SJCRH30 (cell line): ENCODE data around the gene TET1. TPM values are rescaled to one million over a fixed set of nuclear protein-coding genes. Genes with fewer than 3 reads are reported as not detected.
"Not testable (repeated sequence)": the region's sequence is repeated elsewhere in the genome, so short reads cannot be mapped to it uniquely, and the experiment has no call there.

Experiments
- DNase-seq, 2 experiments: peaks; one replicate each; pipeline ENCODE4 v3.0.0-alpha.2; 2015 to 2020
- H3K27ac ChIP-seq: fragments of 250-450 bp; sonication (Bioruptor Pico); 2 replicates; pipeline ENCODE4 v1.5.1; 2020; ENCODE audit warnings: mild to moderate bottlenecking, moderate library complexity
- H3K27me3 ChIP-seq: fragments of 250-450 bp; sonication (Bioruptor Pico); 2 replicates; pipeline ENCODE4 v1.5.1; 2020; ENCODE audit warnings: mild to moderate bottlenecking, moderate library complexity
- H3K36me3 ChIP-seq: fragments of 250-450 bp; sonication (Bioruptor Pico); 2 replicates; pipeline ENCODE4 v1.5.1; 2020; ENCODE audit warnings: mild to moderate bottlenecking, moderate library complexity
- H3K4me1 ChIP-seq: fragments of 250-450 bp; sonication (Bioruptor Pico); 2 replicates; pipeline ENCODE4 v1.5.1; 2020; ENCODE audit warnings: mild to moderate bottlenecking, moderate library complexity
- H3K4me3 ChIP-seq: fragments of 250-450 bp; sonication (Bioruptor Pico); 2 replicates; pipeline ENCODE4 v1.5.1; 2020; ENCODE audit warnings: mild to moderate bottlenecking, moderate library complexity
- H3K9me3 ChIP-seq: fragments of 250-450 bp; sonication (Bioruptor Pico); replicated peaks from 2 replicates; pipeline ENCODE4 v1.5.1; 2020; ENCODE audit warnings: mild to moderate bottlenecking, moderate library complexity
- total RNA-seq: library from RNA; depleted of rRNA; stranded (reverse); fragments of >200 nt; shearing (Covaris generic); gene quantifications from 2 replicates; pipeline ENCODE4 v1.2.3, GENCODE V29; 2014

The TET1 gene
- total RNA-seq, 1 experiment from 2014 or later: 13.0 TPM

DNA sequence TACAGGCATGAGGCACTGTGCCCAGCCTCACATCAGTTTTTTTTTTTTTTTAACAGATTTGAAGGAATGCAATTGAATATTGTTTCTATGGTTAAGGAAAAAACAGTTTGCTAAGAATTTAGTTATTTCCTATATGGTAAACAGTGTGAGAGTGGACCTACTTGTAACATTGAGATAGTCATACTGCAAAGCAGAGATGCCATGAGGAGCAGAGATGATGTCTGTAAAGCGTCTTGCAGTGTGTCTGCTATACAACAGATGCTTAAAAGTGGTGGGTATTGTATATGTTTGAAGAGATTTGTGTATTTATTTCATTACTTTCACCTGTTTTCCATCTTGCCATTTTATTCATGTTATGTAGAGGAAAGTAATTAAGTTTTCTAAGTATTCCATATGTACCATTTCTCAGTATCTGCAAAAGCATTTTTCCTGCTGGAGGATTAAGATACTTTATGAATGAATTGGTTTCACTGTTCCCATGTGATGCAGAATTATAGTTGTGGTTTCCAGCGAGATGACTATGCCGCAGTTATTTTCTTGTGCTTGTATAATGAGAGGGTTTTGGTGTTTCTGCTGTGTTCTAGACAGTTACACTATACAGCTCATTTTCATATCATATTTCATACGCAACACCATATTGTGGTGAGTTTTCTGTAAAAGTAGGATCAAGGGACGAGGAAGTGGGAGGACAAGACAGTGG is 26.6 kb downstream of the TET1 start:
- no peak overlapping the region for H3K27ac ChIP-seq
- no peaks in the 10 kb centered on the region for H3K36me3 ChIP-seq
- H3K4me1 ChIP-seq: peaks cover 5% of the 10 kb centered on the region
- peak in 1 of 2 experiments; percentile 63 for DNase-seq
- H3K27me3 ChIP-seq: no peaks in the 10 kb centered on the region
- H3K4me3 ChIP-seq: no peak overlapping the region
- H3K9me3 ChIP-seq: no peaks in the 10 kb centered on the region

DNA sequence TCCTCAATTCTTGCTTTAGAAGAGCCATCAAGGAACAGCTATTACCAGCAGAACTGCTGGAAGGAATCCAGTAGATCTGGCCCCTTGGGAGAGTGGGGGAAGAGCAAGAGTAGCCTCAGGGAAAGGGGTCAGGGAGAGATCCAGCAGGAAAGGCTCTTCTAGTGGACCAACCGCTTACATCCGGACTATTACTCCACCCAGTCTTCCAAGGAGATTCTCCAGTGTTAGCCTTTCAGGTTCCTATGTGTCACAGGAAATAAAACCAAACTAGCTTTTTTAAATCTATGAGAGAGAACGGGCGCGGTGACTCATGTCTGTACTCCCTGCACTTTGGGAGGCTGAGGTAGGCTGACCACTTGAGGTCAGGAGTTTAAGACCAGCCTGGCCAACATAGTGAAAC is 34.3 kb downstream of the TET1 start:
- no peaks in the 10 kb centered on the region for H3K36me3 ChIP-seq
- H3K9me3 ChIP-seq: no peaks in the 10 kb centered on the region
- H3K4me1 ChIP-seq: no peaks in the 10 kb centered on the region
- H3K4me3 ChIP-seq: no peak overlapping the region
- DNase-seq: no peak
- H3K27me3 ChIP-seq: no peaks in the 10 kb centered on the region
- no peak overlapping the region for H3K27ac ChIP-seq

DNA sequence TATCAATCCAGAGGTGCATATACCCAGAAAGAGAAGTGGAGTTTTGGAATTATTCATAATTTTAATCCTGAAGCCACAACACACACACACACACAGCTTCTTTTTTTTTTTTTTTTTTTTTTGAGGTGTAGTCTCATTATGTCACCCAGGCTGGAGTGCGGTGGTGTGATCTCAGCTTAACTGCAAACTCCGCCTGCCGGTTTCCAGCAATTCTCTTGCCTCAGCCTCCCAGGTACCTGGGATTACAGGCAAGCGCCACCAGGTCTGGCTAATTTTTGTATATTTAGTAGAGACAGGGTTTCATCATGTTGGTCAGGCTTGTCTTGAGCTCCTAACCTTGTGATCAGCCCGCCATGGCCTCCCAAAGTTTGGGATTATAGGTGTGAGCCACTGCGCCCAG is 35.4 kb downstream of the TET1 start:
- DNase-seq: no peak
- no peaks in the 10 kb centered on the region for H3K4me1 ChIP-seq
- no peaks in the 10 kb centered on the region for H3K27me3 ChIP-seq
- no peaks in the 10 kb centered on the region for H3K9me3 ChIP-seq
- H3K36me3 ChIP-seq: no peaks in the 10 kb centered on the region
- H3K27ac ChIP-seq: no peak overlapping the region
- no peak overlapping the region for H3K4me3 ChIP-seq

DNA sequence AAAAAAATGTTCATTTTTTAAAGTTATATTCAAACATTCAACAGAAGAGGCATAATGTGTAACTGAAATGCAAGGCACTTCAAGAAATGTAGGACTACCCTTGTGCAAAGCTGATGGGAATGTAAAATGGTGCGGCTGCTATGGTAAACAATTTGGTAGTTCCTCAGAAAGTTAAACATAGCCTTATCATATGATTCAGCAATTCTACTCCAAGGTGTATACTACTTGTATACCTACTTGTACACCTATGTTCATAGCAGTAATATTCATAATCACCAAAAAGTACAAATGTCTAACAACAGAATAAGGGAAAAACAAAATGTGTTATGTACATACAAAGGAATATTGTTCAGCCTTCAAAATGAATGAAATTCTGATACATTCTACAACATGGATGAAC is 37.3 kb downstream of the TET1 start:
- no peak for DNase-seq
- Histone ChIP-seq H3K4me1 (0 out of 2 replicates have a peak, but pooled peaks cover 4% of the 10 kb centered on the region), H3K36me3 (no peaks in the 10 kb centered on the region), H3K27me3 (no peaks in the 10 kb centered on the region), H3K27ac (no peak overlapping the region), H3K4me3 (no peak overlapping the region), H3K9me3 (no peaks in the 10 kb centered on the region)

DNA sequence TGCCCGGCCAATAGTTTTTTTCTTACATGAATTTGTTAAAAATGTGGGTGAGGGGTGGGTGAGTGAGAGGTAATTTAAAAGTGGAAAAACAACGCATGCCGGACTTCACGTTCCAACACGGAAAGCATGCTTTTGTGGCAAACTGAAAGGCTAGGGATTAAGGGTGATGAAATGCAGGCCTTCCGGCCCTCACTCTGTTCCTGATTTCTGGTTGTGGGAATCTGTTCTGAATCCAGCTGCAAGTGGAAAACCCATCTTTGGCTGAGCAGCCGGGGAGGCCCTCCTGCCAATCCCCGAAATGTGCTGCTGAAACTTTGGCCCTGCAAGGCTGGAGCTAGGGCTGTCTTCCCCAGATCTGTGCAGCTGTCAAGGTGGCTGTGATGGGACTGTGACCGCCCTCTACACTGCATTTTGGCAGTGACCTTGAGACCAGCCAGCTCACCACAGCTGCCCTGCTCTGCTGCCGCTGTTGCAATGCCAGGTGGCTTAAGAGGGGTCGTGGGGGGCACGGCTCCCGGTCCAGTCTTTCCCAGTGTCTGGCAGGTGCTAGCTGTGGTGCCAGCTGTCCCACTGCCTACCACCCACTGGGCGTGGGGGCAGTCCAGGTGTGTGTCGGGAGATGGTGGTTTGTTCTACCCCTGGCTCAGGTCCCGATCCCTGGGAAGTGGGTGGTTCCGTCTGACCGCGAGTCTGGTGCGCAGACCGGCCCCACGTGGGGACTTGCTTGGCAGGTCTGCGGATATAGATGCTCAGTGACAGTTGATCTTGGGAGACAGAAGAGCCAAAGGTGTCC is 39.0 kb downstream of the TET1 start:
- Histone ChIP-seq H3K4me1 (0 out of 2 replicates have a peak, but pooled peaks cover 4% of the 10 kb centered on the region), H3K27ac (peak overlapping the region; percentile 77), H3K4me3 (peak overlapping the region; percentile 51), H3K27me3 (no peaks in the 10 kb centered on the region), H3K36me3 (no peaks in the 10 kb centered on the region), H3K9me3 (no peaks in the 10 kb centered on the region)
- DNase-seq: peak; percentile 59 to 72

DNA sequence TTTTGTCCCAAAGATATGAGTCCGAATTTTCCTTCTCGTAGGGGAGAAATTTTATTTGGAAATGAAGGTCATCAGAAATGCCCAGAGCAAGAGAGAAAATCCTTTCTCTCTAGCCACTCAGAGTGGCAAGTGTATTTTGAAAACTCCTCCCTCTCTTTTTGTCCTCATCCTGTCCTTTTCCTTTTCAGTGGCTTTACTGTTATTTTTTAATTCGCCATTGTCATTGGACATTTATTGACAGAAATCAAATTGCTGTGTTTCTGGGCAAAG is 39.6 kb downstream of the TET1 start:
- Histone ChIP-seq H3K9me3 (no peaks in the 10 kb centered on the region), H3K4me1 (0 out of 2 replicates have a peak, but pooled peaks cover 4% of the 10 kb centered on the region), H3K27ac (peak overlapping the region; percentile 77), H3K27me3 (no peaks in the 10 kb centered on the region), H3K4me3 (peak overlapping the region; percentile 51), H3K36me3 (no peaks in the 10 kb centered on the region)
- DNase-seq: no peak

DNA sequence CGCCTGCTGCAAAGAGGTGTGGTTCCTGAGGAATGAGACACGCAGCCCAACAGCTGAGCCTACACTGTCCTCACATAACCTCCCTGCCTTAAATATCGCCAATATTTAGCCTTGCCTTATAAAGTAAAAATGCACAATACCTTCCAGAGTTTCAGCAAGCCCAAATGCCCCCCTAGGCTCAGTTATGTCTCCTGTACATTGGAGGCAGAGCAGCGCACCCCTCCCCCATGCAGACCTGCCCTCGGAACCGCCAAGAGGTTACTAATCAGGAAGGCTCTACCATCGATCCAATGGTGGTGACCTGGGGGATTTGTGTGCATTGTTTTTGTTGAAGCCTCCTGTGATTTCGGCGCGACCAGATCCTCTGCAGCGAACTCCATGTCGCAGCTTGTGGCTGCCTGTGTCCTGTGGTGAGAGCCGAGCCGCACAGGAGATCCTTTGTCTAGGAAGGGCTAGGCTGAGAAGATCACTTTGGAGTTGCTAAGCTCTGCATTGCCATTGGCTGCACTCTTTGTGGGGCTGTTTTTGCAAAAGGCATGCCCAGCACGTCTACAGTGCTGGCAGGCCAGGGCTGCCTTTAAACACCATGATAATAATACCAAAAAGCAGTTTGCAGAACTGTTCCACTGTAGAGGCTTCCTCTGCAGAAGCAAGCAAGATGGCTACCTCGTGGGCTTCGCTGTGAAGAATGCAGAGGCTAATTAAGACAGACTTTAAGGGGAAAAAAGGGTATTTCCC is 40.1 kb downstream of the TET1 start:
- H3K4me1 ChIP-seq: 0 out of 2 replicates have a peak, but pooled peaks cover 4% of the 10 kb centered on the region
- no peaks in the 10 kb centered on the region for H3K27me3 ChIP-seq
- peak; percentile 90 to 95 for DNase-seq
- H3K4me3 ChIP-seq: peak overlapping the region; percentile 51
- H3K27ac ChIP-seq: peak overlapping the region; percentile 77
- no peaks in the 10 kb centered on the region for H3K36me3 ChIP-seq
- no peaks in the 10 kb centered on the region for H3K9me3 ChIP-seq

DNA sequence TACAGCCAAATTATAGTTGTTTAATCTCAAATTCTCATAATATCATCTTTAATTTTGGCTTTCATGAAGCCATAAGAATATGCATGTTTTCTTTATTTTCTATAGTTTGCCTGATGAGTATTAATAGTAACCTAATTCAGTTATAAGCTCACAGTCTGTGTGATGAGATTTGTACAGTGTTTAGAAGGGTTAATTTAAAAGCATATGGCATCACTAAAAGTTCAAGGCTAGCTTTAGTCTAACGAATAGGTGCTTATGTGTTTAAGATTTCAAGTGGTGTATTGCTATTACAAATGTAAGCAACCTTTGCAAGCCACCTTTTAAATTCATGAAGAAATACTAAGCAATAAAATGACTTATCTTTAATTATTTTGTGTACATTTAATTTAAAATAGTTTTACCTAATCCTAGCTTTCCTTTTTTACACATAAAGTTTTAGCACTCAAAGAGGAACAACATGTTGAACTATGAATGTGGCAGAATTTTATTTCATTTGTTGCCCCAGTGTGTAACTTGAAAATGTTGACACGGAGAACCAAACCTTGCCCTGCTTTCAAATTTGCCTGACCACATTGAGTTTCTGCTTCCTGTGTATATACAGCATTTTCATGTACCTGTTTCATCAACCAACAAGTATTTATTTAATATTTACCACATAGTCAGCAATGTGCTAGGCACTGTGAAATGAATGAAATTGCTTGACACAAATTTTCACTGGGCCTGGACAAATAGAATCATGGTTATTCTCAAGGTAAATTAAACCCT is 41.5 kb downstream of the TET1 start:
- Histone ChIP-seq H3K4me3 (peak overlapping the region; percentile 51; the same call in 1 of the 2 replicates), H3K36me3 (no peaks in the 10 kb centered on the region), H3K27ac (no peak overlapping the region), H3K27me3 (no peaks in the 10 kb centered on the region), H3K4me1 (0 out of 2 replicates have a peak, but pooled peaks cover 4% of the 10 kb centered on the region), H3K9me3 (no peaks in the 10 kb centered on the region)
- no peak for DNase-seq

DNA sequence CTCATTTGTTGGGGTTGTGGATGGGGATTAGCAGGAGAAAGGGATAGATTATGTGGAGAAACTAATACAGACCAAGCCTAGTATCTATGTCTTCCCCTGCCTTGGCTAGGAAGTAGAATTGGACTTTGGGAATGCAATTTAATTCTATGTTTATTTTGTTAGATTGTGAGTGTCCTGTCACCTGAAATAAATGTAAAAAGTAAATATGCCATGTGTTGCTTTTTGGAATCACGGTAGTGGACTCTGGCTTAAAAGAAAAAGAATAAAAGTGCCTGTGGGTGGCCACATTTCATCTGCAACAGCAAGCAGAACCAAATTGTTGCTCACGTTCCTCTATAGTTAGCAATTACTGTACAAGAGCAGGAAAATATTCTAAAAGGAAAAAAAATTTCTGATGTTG is 42.3 kb downstream of the TET1 start:
- H3K27me3 ChIP-seq: no peaks in the 10 kb centered on the region
- no peaks in the 10 kb centered on the region for H3K9me3 ChIP-seq
- H3K36me3 ChIP-seq: no peaks in the 10 kb centered on the region
- no peak for DNase-seq
- H3K27ac ChIP-seq: no peak overlapping the region
- no peak overlapping the region for H3K4me3 ChIP-seq
- H3K4me1 ChIP-seq: 0 out of 2 replicates have a peak, but pooled peaks cover 4% of the 10 kb centered on the region

DNA sequence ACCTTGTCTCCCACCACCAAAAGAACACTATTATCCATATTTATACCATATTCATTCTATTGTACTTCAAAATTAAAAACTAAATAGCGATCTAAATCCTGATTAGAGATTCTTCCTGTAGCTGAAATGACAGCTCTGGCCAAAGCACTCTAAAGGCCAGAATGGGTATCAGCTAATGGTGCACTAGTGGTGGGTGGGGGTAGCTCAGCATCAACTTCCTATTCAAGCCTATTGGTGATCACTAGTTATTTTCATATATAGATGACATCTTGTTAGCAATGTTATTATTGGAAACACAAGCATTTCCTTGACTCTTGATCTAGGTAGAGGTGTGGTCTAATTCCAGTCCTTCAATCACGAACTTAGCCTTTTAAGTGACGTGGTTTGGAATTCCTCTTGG is 43.6 kb downstream of the TET1 start:
- no peak for DNase-seq
- Histone ChIP-seq H3K27me3 (no peaks in the 10 kb centered on the region), H3K36me3 (no peaks in the 10 kb centered on the region), H3K27ac (no peak overlapping the region), H3K4me3 (no peak overlapping the region), H3K9me3 (no peaks in the 10 kb centered on the region), H3K4me1 (0 out of 2 replicates have a peak, but pooled peaks cover 4% of the 10 kb centered on the region)

DNA sequence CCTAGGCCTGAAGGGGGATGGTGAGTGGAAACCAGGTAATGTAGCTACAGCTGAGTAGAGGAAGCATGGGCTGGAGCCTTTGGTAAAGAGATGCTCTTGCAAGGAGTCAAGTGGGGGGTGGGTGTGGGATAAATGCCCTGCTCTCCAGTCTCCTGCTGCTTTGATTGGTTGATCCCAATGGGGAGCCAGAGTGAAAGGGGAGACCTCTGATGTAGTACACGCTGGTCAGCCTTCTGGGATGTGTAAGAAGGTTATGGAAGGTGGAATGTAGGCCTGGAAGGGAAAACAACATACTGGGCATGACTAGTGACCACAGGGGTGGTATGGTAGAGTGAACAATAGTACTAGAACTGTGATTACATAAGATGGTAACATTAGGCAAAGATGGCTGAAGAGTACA is 44.3 kb downstream of the TET1 start:
- 0 out of 2 replicates have a peak, but pooled peaks cover 4% of the 10 kb centered on the region for H3K4me1 ChIP-seq
- H3K27me3 ChIP-seq: no peaks in the 10 kb centered on the region
- no peak overlapping the region for H3K27ac ChIP-seq
- no peak for DNase-seq
- H3K4me3 ChIP-seq: no peak overlapping the region
- H3K9me3 ChIP-seq: no peaks in the 10 kb centered on the region
- H3K36me3 ChIP-seq: no peaks in the 10 kb centered on the region

DNA sequence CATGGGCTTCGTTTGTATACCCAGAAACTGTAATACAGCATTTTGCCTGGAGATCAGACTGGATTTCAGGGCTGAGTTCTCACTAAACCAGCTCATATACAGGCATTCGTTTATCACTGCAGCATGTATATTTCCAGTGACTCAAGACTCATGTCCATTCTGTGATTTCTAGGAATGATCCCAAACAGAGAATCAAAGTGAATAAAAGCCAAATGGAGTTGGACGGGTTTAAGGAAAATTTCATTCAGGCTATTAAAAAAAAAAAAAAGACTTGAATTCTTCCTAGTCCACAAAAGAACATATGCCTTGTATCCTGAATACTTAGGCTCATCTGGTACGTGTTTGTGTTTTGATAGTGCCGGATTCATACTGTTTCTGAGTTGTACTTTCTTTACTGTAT is 46.8 kb downstream of the TET1 start:
- DNase-seq: no peak
- H3K9me3 ChIP-seq: no peaks in the 10 kb centered on the region
- no peaks in the 10 kb centered on the region for H3K27me3 ChIP-seq
- no peaks in the 10 kb centered on the region for H3K4me1 ChIP-seq
- no peak overlapping the region for H3K4me3 ChIP-seq
- no peak overlapping the region for H3K27ac ChIP-seq
- no peaks in the 10 kb centered on the region for H3K36me3 ChIP-seq

DNA sequence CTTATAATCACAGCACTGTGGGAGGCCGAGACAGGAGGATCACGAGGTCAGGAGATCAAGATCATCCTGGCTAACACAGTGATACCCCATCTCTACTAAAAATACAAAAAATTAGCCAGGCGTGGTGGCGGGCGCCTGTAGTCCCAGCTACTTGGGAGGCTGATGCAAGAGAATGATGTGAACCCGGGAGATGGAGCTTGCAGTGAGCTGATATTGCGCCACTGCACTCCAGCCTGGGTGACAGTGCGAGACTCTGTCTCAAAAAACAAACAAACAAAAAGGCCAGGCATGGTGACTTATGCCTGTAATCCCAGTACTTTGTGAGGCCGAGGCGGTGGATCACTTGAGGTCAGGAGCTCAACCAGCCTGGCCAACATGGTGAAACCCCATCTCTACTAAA is 49.9 kb downstream of the TET1 start:
- not testable (repeated sequence) for H3K4me1 ChIP-seq, H3K27ac ChIP-seq, H3K36me3 ChIP-seq, H3K9me3 ChIP-seq, H3K27me3 ChIP-seq, DNase-seq, H3K4me3 ChIP-seq

DNA sequence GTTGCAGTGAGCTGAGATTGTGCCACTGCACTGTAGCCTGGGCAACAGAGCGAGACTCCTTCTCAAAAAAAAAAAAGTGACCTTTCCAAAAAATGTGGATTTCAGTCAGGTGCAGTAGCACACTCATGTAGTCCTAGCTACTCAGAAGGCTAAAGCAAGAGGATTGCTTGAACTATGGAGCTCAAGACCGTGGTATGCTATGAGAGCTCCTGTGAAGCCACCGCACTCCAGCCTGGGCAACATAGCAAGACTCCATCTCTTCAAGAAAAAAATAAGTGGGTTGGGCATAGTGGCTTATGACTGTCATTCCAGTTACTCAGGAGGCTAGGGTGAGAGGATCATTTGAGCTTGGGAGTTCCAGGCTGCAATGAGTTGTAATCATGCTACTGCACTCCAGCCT is 51.1 kb downstream of the TET1 start:
- Histone ChIP-seq H3K27me3 (no peaks in the 10 kb centered on the region), H3K9me3 (no peaks in the 10 kb centered on the region)
- DNase-seq: no peak

More for the DNA sequence above, 51.1 kb downstream of the TET1 start:
- H3K36me3 ChIP-seq: no peaks in the 10 kb centered on the region
- H3K4me1 ChIP-seq: no peaks in the 10 kb centered on the region
- H3K27ac ChIP-seq: no peak overlapping the region
- H3K4me3 ChIP-seq: no peak overlapping the region
